Kidney epithelial cell (primary cell): Measurements from ENCODE around the gene PAFAH1B2. TPM values are rescaled to one million over a fixed set of nuclear protein-coding genes. Genes with fewer than 3 reads are reported as not detected.

Experiments used
- DNase-seq: peaks from one replicate; pipeline ENCODE4 v3.0.0-alpha.2; 2010; ENCODE audit warnings: low read depth
- H3K27me3 ChIP-seq: 2 replicates; pipeline ENCODE4 v1.6.0; 2011; ENCODE audit warnings: low read length; ENCODE audit not compliant: control insufficient read depth, insufficient read depth
- H3K36me3 ChIP-seq: 2 replicates; pipeline ENCODE4 v1.5.1; 2011; ENCODE audit warnings: low read length; ENCODE audit not compliant: control insufficient read depth, insufficient read depth
- H3K4me3 ChIP-seq: 2 replicates; pipeline ENCODE4 v1.5.1; 2011; ENCODE audit warnings: low read depth, mild to moderate bottlenecking, control low read depth, low read length
- total RNA-seq: library from RNA; depleted of rRNA; stranded (reverse); fragments of >200 nt; gene quantifications from 2 replicates; pipeline ENCODE4 v1.2.3, GENCODE V29; 2015
- TF ChIP-seq, protein P1 (sequence below): IDR thresholded peaks from 2 replicates; pipeline ENCODE4 v1.5.1; 2011; ENCODE audit warnings: mild to moderate bottlenecking, moderate library complexity, low read length, control low read depth, inconsistent platforms; ENCODE audit not compliant: insufficient read depth, poor library complexity, severe bottlenecking

The PAFAH1B2 gene
- total RNA-seq, 1 donor from 2014 or later, result 116 TPM

DNA sequence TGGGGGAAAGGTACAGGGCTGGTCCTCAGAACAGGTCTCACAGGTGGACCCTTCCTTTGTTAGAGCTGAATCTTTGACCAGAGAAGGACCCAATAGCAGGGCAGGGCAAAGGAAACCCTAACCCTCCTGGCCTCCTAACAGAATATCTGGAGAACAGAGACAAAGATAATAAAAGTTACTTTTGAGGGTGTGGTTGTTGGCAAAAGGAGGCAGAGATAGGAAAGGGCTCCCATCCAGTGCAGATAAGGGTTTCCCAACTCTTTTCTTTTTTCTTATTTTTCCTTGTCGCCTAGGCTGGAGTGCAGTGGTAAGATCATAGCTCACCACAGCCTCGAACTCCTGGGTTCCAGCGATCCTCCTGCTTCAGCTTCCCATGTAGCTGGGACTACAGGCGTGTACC, 75.9 kb downstream of the PAFAH1B2 start:
- TF ChIP-seq, protein P1, sequence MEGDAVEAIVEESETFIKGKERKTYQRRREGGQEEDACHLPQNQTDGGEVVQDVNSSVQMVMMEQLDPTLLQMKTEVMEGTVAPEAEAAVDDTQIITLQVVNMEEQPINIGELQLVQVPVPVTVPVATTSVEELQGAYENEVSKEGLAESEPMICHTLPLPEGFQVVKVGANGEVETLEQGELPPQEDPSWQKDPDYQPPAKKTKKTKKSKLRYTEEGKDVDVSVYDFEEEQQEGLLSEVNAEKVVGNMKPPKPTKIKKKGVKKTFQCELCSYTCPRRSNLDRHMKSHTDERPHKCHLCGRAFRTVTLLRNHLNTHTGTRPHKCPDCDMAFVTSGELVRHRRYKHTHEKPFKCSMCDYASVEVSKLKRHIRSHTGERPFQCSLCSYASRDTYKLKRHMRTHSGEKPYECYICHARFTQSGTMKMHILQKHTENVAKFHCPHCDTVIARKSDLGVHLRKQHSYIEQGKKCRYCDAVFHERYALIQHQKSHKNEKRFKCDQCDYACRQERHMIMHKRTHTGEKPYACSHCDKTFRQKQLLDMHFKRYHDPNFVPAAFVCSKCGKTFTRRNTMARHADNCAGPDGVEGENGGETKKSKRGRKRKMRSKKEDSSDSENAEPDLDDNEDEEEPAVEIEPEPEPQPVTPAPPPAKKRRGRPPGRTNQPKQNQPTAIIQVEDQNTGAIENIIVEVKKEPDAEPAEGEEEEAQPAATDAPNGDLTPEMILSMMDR, result no peak
- DNase-seq, result no peak
- Histone ChIP-seq H3K27me3 (no peaks in the 10 kb centered on the region), H3K36me3 (peaks cover 3% of the 10 kb centered on the region), H3K4me3 (no peak overlapping the region)

DNA sequence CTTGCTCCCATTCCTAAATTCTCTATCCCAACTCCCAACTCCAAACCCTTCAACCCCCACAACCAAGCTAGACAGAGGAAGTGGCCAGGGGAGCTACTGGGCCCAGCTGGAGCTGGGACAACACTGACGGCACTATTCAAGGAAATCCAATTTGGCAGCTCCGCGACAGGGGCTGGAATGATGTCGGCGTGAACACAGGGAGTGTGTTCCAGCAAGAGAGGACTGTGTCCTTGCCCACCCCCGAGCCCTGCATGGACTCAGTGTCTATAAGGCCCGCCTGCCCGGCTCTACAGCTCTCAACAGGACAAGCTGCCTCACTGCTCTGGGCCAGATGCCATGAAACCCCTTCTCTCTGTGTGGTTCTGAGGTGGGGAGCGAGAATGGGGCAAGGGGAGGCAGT, 76.5 kb downstream of the PAFAH1B2 start:
- peaks cover 3% of the 10 kb centered on the region for H3K36me3 ChIP-seq
- no peak overlapping the region for H3K4me3 ChIP-seq
- DNase-seq, result no peak
- TF ChIP-seq, protein P1, result no peak
- no peaks in the 10 kb centered on the region for H3K27me3 ChIP-seq

DNA sequence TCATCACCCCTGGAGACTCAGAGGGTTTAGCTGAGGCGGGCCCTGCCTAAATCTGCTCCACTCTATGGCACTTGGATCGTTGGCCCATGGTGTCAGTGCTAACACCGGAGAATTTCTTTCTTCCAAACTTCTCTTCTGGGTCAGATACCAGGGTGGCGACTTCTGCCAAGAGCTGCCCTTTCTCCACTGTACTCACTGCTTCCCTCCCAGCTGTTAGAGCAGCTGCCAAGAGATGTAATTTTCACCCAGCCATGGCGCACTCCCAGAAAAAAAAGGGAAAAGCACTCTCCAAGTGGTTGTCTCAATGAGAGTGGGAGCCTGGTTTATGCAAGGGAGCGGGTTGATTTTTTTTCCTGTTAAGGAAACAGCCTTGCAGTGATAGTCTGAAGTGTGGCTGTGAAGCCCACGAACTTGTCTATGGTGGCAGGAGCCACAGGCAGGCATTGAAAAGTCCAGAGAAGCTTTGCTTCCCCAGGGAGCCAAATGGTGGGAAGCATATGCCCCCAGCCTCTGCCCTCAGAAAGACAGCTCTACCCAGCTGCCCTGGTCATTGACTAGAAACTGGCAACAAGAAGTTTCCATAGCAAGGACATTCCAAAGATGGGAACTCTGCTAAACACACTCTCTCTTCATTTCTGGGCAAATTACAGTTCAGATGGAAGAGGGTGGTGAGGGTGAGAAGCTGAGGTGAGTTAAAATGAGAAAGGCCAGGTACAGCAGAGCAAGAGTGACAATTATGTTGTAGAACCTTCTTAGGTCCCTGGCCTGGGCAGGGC, 77.1 kb downstream of the PAFAH1B2 start:
- no peak for DNase-seq
- Histone ChIP-seq H3K4me3 (no peak overlapping the region), H3K36me3 (peaks cover 3% of the 10 kb centered on the region), H3K27me3 (no peaks in the 10 kb centered on the region)
- TF ChIP-seq, protein P1, result no peak

DNA sequence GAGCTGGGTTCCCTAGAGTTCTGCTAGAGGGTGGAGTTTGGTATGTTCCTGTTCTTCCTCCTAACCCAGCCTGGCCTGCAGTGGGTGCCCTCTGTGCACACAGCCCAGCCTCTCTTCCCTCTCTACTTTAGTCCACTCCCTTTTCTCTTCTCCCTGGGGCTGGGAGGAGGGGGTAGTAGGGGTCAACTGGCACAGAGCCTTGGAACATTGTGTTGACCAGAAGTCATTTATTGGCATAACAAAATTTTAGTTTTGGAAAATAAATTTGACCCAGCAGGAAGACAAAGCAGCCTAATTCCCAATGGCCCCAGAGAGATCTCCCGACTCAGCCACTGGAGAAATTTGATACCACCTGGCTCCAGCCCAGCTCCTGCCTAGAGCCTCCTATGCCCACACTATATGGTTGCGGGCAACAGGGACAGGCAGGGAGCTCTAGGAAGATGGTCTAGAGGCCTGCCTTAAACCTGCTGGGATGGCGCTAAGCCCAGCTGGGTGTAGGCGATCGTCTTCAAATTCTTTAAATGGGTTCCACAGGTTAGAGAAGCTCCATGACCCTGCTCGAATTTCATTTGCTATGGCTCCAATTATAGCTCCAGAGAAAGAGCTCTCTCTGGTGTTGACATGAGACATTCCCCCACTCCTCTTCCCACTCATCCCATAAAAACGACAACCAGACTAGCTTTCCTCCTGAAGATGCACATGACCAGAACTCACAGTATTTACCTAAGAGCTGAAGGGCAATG, 77.9 kb downstream of the PAFAH1B2 start:
- TF ChIP-seq, protein P1, result no peak
- DNase-seq, result no peak
- Histone ChIP-seq H3K36me3 (peaks cover 3% of the 10 kb centered on the region), H3K27me3 (no peaks in the 10 kb centered on the region), H3K4me3 (no peak overlapping the region)

DNA sequence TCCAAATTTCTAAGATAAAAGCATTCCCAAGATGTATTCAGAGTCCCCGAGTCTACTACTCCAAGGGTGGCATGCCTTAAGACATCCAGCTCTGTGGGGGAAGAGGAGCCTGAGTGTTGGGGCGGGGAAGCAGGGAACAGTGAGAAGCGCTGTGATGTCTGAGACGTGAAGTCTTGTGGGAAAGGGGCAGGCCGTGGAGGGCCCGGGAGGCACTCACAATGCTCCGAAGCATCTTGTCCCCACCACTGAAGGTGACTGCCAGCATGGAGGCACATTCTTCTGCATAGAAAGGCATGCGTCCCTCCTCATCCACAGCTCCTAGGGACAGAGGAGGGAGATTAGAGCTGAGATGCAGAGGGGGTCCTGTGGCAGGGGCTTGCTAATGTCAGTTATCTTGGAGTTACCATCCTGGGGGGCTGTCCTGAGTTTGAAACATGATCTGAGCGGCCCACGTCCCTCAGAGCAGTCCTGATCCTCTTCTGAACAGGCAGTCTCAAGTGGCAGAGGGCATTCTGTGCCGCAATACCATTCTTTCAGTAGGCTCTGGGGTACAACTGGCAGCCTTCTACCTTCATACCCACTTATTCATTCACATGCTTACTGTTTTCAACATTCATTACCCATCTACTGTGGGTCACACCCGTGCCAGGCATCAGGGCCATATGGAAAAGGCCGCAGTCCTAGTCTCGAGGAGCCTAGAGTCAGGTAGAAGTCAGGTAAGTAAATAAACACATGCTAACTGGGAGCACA, 79.1 kb downstream of the PAFAH1B2 start:
- Histone ChIP-seq H3K27me3 (no peaks in the 10 kb centered on the region), H3K36me3 (peaks cover 3% of the 10 kb centered on the region), H3K4me3 (no peak overlapping the region)
- no peak for DNase-seq
- TF ChIP-seq, protein P1, result no peak
